Measurements from ENCODE around the gene ZRANB1.

Gene ZRANB1

GRCh38 chr10:125023862-125024496, 82.1 kb downstream of the ZRANB1 start:
- peak; percentile 62 for DNase-seq

GRCh38 chr10:125024497-125025234, 82.7 kb downstream of the ZRANB1 start:
- DNase-seq, result peak; percentile 36

GRCh38 chr10:125025341-125025740, 83.4 kb downstream of the ZRANB1 start:
- DNase-seq, result no peak

DNA sequence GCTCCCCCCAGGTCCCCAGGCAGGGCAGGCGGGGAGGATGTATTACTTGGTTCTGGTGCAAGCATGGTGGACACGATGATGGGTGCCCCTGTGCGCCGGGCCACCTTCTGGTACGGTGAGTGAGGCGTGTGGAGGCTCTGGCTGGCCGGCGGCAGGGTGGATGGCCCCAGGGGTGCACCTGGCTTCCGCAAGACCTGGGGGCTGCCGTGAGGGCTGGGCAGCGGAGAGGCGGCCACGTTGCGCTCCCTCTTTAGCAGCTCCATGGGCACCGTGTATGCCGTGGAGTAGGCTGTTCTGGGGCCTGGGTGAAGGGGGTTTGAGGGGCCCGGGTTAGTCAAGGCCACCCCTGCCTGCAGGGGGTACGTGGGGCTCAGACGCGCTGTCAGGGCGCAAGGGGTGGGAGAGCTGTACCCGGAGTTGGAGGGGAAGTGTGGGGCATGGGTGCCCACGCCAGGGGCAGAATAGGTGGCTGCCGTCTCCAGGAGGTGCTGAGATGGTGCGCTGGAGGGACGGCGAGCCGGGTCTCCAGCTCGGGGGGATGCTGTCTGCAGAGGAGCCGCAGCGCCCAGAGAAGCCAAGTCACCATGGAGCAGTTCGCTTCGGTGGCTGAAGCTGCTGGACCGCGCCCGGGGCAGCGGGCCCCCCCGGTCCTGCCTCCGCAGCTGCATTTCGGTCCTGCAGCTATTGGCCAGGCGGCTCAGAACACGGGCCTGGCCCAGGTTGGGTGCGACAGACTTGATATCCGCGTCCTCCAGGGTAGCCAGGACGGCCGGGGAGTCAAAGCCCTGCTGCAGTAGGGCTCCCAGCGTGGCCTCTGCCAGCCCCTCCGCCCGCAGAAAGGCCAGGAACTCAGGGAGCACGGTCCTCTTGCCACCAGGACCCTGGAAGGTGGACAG, 84.4 kb downstream of the ZRANB1 start:
- no peak for DNase-seq

- no peak for DNase-seq
Measured at GRCh38 chr10:125026974-125027735, 85.2 kb downstream of the ZRANB1 start.

DNA sequence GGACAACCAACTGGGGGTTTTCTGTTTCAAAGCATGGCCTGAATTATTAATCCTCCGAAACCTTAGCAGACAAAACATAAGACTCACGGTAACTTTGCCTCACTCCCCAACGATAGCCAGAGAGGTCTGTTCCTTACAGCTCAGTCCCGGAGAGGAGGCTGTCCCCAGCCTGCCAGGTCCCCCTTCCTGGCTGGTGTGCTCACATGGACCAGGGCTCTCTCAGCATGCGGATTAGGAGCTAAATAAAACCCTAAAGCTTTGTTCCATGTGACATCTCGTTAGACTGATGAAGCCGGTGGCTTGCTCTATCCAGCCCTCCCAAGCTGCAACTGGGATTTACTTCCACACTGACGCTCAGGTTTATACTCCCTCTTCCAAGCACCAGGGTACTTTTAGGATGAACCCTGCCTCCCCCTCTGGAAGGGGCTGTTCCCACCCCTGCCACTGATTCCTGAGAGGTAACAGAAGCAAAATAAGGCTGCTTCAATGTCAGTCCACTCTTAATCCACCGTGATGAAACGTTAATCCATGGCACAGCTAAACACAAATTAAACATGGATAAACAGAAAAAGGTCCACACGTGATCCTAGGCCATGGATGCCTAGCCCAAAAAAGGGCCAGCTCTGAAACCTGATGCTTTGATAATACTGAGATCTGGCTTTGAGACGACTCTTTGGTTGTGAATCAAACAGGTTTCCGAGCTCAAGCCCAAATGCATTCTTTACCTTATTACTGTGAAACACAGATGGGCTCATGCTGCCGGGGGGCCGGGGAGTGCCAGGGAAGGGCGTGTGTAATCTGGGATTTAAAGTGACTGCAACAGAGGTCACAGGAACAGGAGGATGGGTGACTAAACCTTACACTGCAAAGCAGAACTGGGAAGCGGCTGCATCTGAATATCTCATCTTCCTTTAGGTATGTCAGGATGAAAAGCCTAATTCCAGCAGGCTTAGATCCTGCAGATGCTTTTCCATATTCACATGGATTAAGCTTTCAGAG, 86.2 kb downstream of the ZRANB1 start:
- no peak for DNase-seq

- DNase-seq, result no peak
Measured at GRCh38 chr10:125029584-125030242, 87.8 kb downstream of the ZRANB1 start.

DNA sequence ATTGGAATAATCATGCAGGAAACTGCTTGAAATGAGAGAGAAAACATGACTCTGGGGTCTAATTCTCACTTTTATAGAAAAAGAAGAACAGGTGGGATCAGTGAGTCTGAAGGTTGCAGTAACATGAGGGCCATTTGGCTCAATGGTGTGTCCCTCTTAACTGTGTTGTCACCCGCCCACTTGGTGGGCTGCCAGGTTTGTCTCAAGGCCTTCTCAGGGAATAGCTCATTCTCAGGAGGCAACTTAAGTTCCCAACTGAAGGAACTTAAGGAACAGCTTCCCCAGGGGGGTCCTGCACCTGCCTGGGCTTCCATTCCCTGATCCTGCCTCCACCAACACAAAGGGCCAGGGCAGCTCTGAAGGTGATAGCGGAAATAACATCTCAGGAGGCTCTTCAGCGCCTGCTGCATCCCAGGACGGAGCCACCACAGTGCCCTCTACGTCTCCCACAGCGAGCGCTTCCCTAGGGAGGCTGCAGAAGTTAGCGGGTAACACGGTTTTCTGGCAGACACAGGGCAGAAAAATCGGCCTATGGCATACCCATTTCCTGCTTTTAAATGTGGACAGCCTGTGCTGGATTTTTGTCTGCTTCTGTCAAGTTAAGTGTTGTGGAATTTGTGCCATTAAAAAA, 88.8 kb downstream of the ZRANB1 start:
- no peak for DNase-seq

DNA sequence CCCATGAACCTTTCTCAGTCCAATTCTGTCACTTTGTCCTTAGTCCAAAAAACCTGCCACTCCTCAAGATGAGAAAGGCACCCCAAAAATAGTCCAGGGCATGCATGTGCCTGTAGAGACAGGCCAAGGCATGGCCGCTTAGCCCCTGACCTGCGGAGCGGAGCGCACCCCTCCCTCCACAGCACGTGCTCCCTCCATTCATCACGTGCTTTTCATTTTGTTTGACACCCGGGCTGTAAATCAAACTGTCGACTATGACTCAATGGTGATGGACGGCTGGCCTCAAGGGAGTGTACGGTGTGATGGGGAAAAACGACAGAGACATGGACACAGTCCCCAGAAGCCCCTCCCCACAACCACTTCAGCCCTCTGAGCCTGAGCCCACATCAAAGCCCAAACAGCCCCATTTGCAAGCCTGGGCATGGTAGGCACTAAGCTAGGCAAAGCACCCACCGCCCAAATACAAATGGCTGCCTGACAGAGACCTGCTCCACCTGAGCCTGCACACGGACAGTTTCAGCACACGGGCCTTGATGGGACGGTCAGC, 90.6 kb downstream of the ZRANB1 start:
- no peak for DNase-seq

DNA sequence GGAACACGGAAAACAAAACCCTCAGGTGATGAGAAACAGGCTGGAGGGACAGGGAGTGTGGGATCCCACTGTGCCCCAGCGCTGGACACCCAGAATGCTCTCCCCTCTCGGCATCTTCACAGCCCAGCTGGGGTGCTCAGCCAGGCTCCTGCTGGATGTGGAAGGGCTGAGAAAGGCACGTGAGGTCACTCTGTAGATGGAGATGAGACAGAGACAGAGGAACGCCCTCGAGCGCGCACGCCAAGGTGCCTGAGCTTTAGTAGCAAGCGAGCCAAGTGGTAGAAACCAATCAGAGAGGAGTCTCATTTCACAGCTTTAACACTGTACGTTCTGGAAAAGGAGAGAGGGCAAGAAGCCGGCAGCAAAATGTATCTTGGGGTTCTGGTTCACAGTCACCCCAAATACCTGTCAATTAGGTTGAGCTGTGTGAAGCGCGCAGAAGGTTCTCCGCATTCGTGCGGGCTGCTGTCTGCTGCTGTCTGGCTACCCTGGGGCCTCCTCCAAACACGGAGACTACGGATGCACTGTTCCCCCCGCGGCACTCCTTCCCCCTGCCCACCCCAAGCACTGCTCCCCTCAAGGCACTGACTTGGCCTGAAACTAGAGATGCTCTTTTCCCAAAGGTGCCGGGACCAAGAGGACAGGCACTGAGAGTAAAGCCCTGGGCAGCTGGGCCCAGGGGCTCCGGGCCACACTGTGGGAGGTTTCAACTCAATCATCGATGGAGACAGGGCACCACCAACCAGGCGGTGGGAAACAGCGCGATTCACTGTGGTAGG, 91.4 kb downstream of the ZRANB1 start:
- no peak for DNase-seq

DNA sequence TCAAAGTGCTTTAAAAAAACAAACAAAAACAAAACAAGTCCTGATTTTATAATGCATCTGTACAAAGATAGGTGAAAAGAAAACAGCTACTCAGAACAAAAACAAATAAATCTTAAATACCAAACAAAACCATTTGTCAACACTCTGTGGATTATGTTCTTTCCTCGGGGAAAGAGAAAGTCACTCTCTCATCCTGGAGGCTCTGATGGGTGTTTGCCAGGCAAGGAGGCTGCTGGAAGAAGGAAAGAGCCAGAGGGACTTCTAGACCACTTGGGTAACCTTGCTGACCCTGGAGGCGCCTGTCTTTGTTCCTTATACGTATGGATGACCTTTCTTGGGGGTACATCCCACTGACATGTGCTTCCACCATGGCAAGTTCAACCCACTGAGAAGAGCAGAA, 92.8 kb downstream of the ZRANB1 start:
- DNase-seq, result no peak

DNA sequence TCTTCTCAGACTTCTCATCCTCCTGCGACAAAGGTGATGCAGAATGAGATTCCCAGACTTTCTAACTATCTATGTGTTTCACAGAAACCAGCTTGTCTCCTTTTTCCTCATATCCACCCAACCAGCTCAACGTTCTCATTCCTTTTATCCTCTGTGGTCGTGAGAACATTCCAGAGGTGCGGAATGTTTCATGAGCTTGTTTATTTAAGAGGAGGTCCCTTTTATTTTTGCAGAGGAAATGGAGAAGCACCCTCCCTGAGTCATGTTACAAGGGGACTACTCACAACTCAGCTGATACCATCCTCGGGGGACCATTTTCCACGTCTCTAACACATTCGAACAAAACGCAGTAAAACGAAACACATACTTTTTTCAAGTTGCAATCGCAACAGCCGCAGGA, 93.2 kb downstream of the ZRANB1 start:
- DNase-seq, result no peak

GRCh38 chr10:125035588-125036295, 93.8 kb downstream of the ZRANB1 start:
- DNase-seq, result no peak

DNA sequence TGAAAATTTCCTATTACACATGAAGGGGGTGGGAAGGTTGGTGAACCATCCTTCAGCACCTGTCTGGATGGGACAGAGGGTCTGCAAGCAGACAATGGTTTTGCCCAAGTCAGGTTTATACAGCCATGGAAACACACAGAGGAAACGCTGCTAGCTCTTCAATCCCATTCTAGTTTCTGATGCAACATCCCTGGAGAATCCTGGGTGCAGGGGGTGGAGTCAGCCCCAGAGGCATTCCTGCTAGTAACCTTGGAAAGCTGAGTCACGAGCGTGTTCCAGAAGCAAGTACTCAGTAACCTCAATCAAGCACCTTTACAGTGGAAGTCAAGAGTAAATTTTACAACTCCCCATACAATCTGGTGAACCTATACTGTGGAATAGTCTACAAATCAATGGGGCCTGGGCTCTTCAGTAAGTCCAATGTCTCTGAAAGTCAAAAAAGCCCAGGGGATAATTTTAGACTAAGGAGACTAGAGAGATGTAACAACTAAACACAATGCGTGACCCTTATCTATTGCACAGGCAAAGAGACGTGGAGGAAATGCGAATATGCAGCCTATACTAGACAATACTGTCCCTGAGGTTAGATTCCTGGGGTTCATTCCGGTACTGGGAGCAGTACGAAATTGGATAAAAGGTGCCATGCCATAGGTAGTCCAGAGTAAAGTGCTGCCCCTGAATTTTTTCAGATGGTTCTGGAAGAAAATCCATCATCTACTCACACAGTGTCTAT, 95.4 kb downstream of the ZRANB1 start:
- DNase-seq, result no peak

All from NCI-H1092 (cell line).